Retinal pigment epithelial cell (primary cell): ENCODE measurements around the gene PCDH9.
"Not testable (repeated sequence)": the region's sequence is repeated elsewhere in the genome, so short reads cannot be mapped to it uniquely, and the experiment has no call there.

Source experiments
- DNase-seq: peaks from one replicate; pipeline ENCODE4 v3.0.0-alpha.2; 2010; ENCODE audit warnings: low read depth
- H3K4me3 ChIP-seq: 2 replicates; pipeline ENCODE4 v1.5.1; 2011; ENCODE audit warnings: mild to moderate bottlenecking, low read length, control low read depth, moderate library complexity
- CTCF ChIP-seq: conservative IDR thresholded peaks from 2 replicates; pipeline ENCODE4 v1.5.1; 2011; ENCODE audit warnings: low read depth, low read length, control low read depth, inconsistent platforms

The PCDH9 gene

GRCh38 chr13:66262330-66262729, 967.8 kb downstream of the PCDH9 start:
- TF ChIP-seq CTCF = no peak
- DNase-seq = no peak
- no peak overlapping the region for H3K4me3 ChIP-seq

GRCh38 chr13:66259426-66259825, 970.7 kb downstream of the PCDH9 start:
- not testable (repeated sequence) for H3K4me3 ChIP-seq, DNase-seq
